ENCODE data around the gene PRIMPOL.

PRIMPOL gene

GRCh38 chr4:184628103-184628502 is 21.4 kb upstream of the PRIMPOL start:
- Histone ChIP-seq H3K27ac (no peak overlapping the region), H3K4me3 (IDR thresholded peaks at IDR 0.05; ENCODE audit: insufficient read depth, low read depth, low read length) (no peak overlapping the region), H2AFZ (ENCODE audit: low read depth) (no peak overlapping the region), H4K20me1 (ENCODE audit: insufficient read depth) (no peaks in the 10 kb centered on the region), H3K4me1 (ENCODE audit: low read depth, poor library complexity, severe bottlenecking) (no peaks in the 10 kb centered on the region), H3K36me3 (ENCODE audit: insufficient read depth) (peaks cover 14% of the 10 kb centered on the region), H3K9ac (no peak overlapping the region), H3K79me2 (ENCODE audit: insufficient read depth, low read depth) (no peaks in the 10 kb centered on the region), H3K27me3 (ENCODE audit: insufficient read depth, low read depth) (no peaks in the 10 kb centered on the region), H3K4me2 (no peak overlapping the region)
- no peak for TF ChIP-seq CTCF (conservative IDR thresholded peaks at IDR 0.05; ENCODE audit: low read depth, low read length)

GRCh38 chr4:184632842-184633241 is 16.7 kb upstream of the PRIMPOL start:
- Histone ChIP-seq H3K36me3 (ENCODE audit: insufficient read depth) (peaks cover 39% of the 10 kb centered on the region), H3K9ac (no peak overlapping the region), H3K27ac (no peak overlapping the region), H3K4me1 (ENCODE audit: low read depth, poor library complexity, severe bottlenecking) (peaks cover 4% of the 10 kb centered on the region), H3K27me3 (ENCODE audit: insufficient read depth, low read depth) (no peaks in the 10 kb centered on the region), H2AFZ (ENCODE audit: low read depth) (no peak overlapping the region), H3K79me2 (ENCODE audit: insufficient read depth, low read depth) (peaks cover 36% of the 10 kb centered on the region; the same call in 1 of the 2 replicates), H4K20me1 (ENCODE audit: insufficient read depth) (no peaks in the 10 kb centered on the region), H3K4me3 (IDR thresholded peaks at IDR 0.05; ENCODE audit: insufficient read depth, low read depth, low read length) (no peak overlapping the region), H3K4me2 (no peak overlapping the region)
- TF ChIP-seq CTCF (conservative IDR thresholded peaks at IDR 0.05; ENCODE audit: low read depth, low read length): no peak

- Histone ChIP-seq H3K36me3 (ENCODE audit: insufficient read depth) (peaks cover 47% of the 10 kb centered on the region), H3K27ac (no peak overlapping the region), H4K20me1 (ENCODE audit: insufficient read depth) (peaks cover 16% of the 10 kb centered on the region; the same call in 1 of the 2 replicates), H3K4me1 (ENCODE audit: low read depth, poor library complexity, severe bottlenecking) (peaks cover 16% of the 10 kb centered on the region), H2AFZ (ENCODE audit: low read depth) (no peak overlapping the region), H3K4me3 (IDR thresholded peaks at IDR 0.05; ENCODE audit: insufficient read depth, low read depth, low read length) (no peak overlapping the region), H3K4me2 (no peak overlapping the region), H3K9ac (no peak overlapping the region), H3K79me2 (ENCODE audit: insufficient read depth, low read depth) (peaks cover 62% of the 10 kb centered on the region), H3K27me3 (ENCODE audit: insufficient read depth, low read depth) (no peaks in the 10 kb centered on the region)
- no peak for TF ChIP-seq CTCF (conservative IDR thresholded peaks at IDR 0.05; ENCODE audit: low read depth, low read length)
Observed at GRCh38 chr4:184635381-184635780, 14.2 kb upstream of the PRIMPOL start.

GRCh38 chr4:184636144-184636543 is 13.4 kb upstream of the PRIMPOL start:
- Histone ChIP-seq H3K9ac (no peak overlapping the region), H3K27me3 (ENCODE audit: insufficient read depth, low read depth) (no peaks in the 10 kb centered on the region), H3K4me3 (IDR thresholded peaks at IDR 0.05; ENCODE audit: insufficient read depth, low read depth, low read length) (no peak overlapping the region), H4K20me1 (ENCODE audit: insufficient read depth) (peaks cover 16% of the 10 kb centered on the region), H2AFZ (ENCODE audit: low read depth) (no peak overlapping the region), H3K36me3 (ENCODE audit: insufficient read depth) (peaks cover 42% of the 10 kb centered on the region), H3K4me1 (ENCODE audit: low read depth, poor library complexity, severe bottlenecking) (peaks cover 23% of the 10 kb centered on the region), H3K27ac (no peak overlapping the region), H3K79me2 (ENCODE audit: insufficient read depth, low read depth) (peaks cover 69% of the 10 kb centered on the region), H3K4me2 (no peak overlapping the region)
- no peak for TF ChIP-seq CTCF (conservative IDR thresholded peaks at IDR 0.05; ENCODE audit: low read depth, low read length)
